ENCODE results near the gene MDFIC. TPM values are rescaled to one million over a fixed set of nuclear protein-coding genes. Genes with fewer than 3 reads are reported as not detected.

The MDFIC gene
- total and polyA plus RNA-seq, 2 donors (not counting 1 experiment from before 2014, with no cell fraction given) = 19.6 to 66.1 TPM

GRCh38 chr7:115004121-115004520 is 82.2 kb downstream of the MDFIC start:
- Histone ChIP-seq H3K36me3 (replicated peaks in 1 of 2; ENCODE audit: control extremely low read depth in 1 of 2, control insufficient read depth in 1 of 2, extremely low read depth in 1 of 2, insufficient read depth in 2 of 2, low read length in 1 of 2) (peaks cover 0 to 17% of the 10 kb centered on the region in 2 experiments), H2AFZ (ENCODE audit: insufficient read depth, low read depth, low read length, poor library complexity, severe bottlenecking) (no peak overlapping the region), H3K9me3 (ENCODE audit: control extremely low read depth in 1 of 3, control insufficient read depth in 2 of 3, insufficient read depth in 1 of 3, low read length in 2 of 3) (no peaks in the 10 kb centered on the region), H4K20me1 (ENCODE audit: control insufficient read depth, insufficient read depth, low read length, poor library complexity, severe bottlenecking) (no peaks in the 10 kb centered on the region), H3K79me2 (ENCODE audit: control insufficient read depth, insufficient read depth, low read length) (no peaks in the 10 kb centered on the region), H3K4me2 (replicated peaks; ENCODE audit: low read depth, low read length, poor library complexity, severe bottlenecking) (no peak overlapping the region), H3K4me3 (ENCODE audit: control extremely low read depth in 1 of 5, extremely low read depth in 1 of 5, insufficient read depth in 1 of 5, low read depth in 2 of 5, low read length in 4 of 5) (no peak overlapping the region), H3K27ac (ENCODE audit: low read length in 2 of 2) (no peak overlapping the region), H3K9ac (ENCODE audit: low read length) (no peak overlapping the region), H3K27me3 (replicated peaks in 1 of 4; ENCODE audit: control extremely low read depth in 1 of 4, control insufficient read depth in 3 of 4, insufficient read depth in 4 of 4, low read length in 3 of 4) (no peaks in the 10 kb centered on the region), H3K4me1 (ENCODE audit: control insufficient read depth in 2 of 2, insufficient read depth in 2 of 2, low read length in 2 of 2) (peaks cover 10 to 12% of the 10 kb centered on the region in 2 donors)
- no peak overlapping the region for H3K4me3 Mint-ChIP-seq
- DNase-seq (no peak), ATAC-seq (ENCODE audit: low read depth) (no peak)
- H3K27ac Mint-ChIP-seq = no peak overlapping the region
- POLR2A ChIA-PET = no interaction called here
- H3K4me1 Mint-ChIP-seq = peaks cover 19% of the 10 kb centered on the region
- no peaks in the 10 kb centered on the region for H3K27me3 Mint-ChIP-seq
- WGBS (ENCODE audit: insufficient coverage) = 100% methylated on average over 2 of the region's 5 CpGs
- no peak for TF ChIP-seq EZH2 (IDR thresholded peaks at IDR 0.05; ENCODE audit: borderline replicate concordance, insufficient read depth, low read depth, low read length, poor library complexity, severe bottlenecking)
- TF ChIP-seq CTCF (IDR thresholded peaks at IDR 0.05) = no peak
- H3K9me3 Mint-ChIP-seq (ENCODE audit: insufficient read depth) = no peaks in the 10 kb centered on the region
- intact Hi-C loops (cut with micrococcal nuclease) = no loop called here
- CTCF ChIA-PET = no interaction called here

GRCh38 chr7:115005251-115005650 is 83.4 kb downstream of the MDFIC start:
- H3K27ac Mint-ChIP-seq = no peak overlapping the region
- no peaks in the 10 kb centered on the region for H4K20me1 ChIP-seq (ENCODE audit: control insufficient read depth, insufficient read depth, low read length, poor library complexity, severe bottlenecking)
- no peak for ATAC-seq (ENCODE audit: low read depth)
- no peak for TF ChIP-seq CTCF (IDR thresholded peaks at IDR 0.05)
- no peak for TF ChIP-seq EZH2 (IDR thresholded peaks at IDR 0.05; ENCODE audit: borderline replicate concordance, insufficient read depth, low read depth, low read length, poor library complexity, severe bottlenecking)
- WGBS (ENCODE audit: insufficient coverage) = no CpG with 5 or more reads among the region's 2 CpGs
- peaks cover 19% of the 10 kb centered on the region in 2 donors for H3K4me1 ChIP-seq (ENCODE audit: control insufficient read depth in 2 of 2, insufficient read depth in 2 of 2, low read length in 2 of 2)
- no peak overlapping the region for H3K4me2 ChIP-seq (replicated peaks; ENCODE audit: low read depth, low read length, poor library complexity, severe bottlenecking)
- intact Hi-C loops (cut with micrococcal nuclease) = no loop called here
- H3K9me3 Mint-ChIP-seq (ENCODE audit: insufficient read depth) = no peaks in the 10 kb centered on the region
- H3K79me2 ChIP-seq (ENCODE audit: control insufficient read depth, insufficient read depth, low read length) = peaks cover 4% of the 10 kb centered on the region
- ChIA-PET POLR2A (no interaction called here), CTCF (interaction anchor here (1.0 kb wide), 1 partner anchor 140 kb away, joined by 3 read pairs; no protein-coding TSS in a partner anchor)
- peaks cover 27% of the 10 kb centered on the region for H3K4me1 Mint-ChIP-seq
- no peaks in the 10 kb centered on the region for H3K27me3 ChIP-seq (replicated peaks in 1 of 4; ENCODE audit: control extremely low read depth in 1 of 4, control insufficient read depth in 3 of 4, insufficient read depth in 4 of 4, low read length in 3 of 4)
- peaks cover 0 to 17% of the 10 kb centered on the region in 2 experiments for H3K36me3 ChIP-seq (replicated peaks in 1 of 2; ENCODE audit: control extremely low read depth in 1 of 2, control insufficient read depth in 1 of 2, extremely low read depth in 1 of 2, insufficient read depth in 2 of 2, low read length in 1 of 2)
- H3K9me3 ChIP-seq (ENCODE audit: control extremely low read depth in 1 of 3, control insufficient read depth in 2 of 3, insufficient read depth in 1 of 3, low read length in 2 of 3) = no peaks in the 10 kb centered on the region
- H3K4me3 Mint-ChIP-seq = no peak overlapping the region
- no peak overlapping the region for H3K27ac ChIP-seq (ENCODE audit: low read length in 2 of 2)
- no peak for DNase-seq
- H2AFZ ChIP-seq (ENCODE audit: insufficient read depth, low read depth, low read length, poor library complexity, severe bottlenecking) = no peak overlapping the region
- H3K4me3 ChIP-seq (ENCODE audit: control extremely low read depth in 1 of 5, extremely low read depth in 1 of 5, insufficient read depth in 1 of 5, low read depth in 2 of 5, low read length in 4 of 5) = no peak overlapping the region
- no peak overlapping the region for H3K9ac ChIP-seq (ENCODE audit: low read length)
- no peaks in the 10 kb centered on the region for H3K27me3 Mint-ChIP-seq

Data from B cell (primary cell).